Ascending aorta (tissue), 2 donors: ENCODE data around the gene SUMO3. TPM values are rescaled to one million over a fixed set of nuclear protein-coding genes. Genes with fewer than 3 reads are reported as not detected.
A peak's percentile ranks its signal among the peaks of the same experiment; 100 is the strongest.

Source experiments
- DNase-seq, 2 donors: peaks; one replicate each; pipeline ENCODE4 v3.0.0-alpha.2; 2019; ENCODE audit warnings: low spot score in 2 of 2
- H3K27ac ChIP-seq, 2 donors: fragments of 200-600 bp; sonication (generic); one replicate each; pipeline ENCODE4 v1.5.1; 2016 to 2017; ENCODE audit warnings: mild to moderate bottlenecking in 1 of 2
- H3K27me3 ChIP-seq: fragments of 200-600 bp; sonication (generic); one replicate; pipeline ENCODE4 v1.5.1; 2017
- H3K36me3 ChIP-seq, 2 donors: fragments of 200-600 bp; sonication (generic); one replicate each; pipeline ENCODE4 v1.5.1; 2016
- H3K4me1 ChIP-seq, 2 donors: fragments of 200-600 bp; sonication (generic); one replicate each; pipeline ENCODE4 v1.5.1; 2016 to 2017; ENCODE audit warnings: mild to moderate bottlenecking in 1 of 2
- H3K4me3 ChIP-seq, 2 donors: fragments of 200-600 bp; sonication (generic); one replicate each; pipeline ENCODE4 v1.5.1; 2016 to 2017; ENCODE audit warnings: mild to moderate bottlenecking in 1 of 2
- H3K9me3 ChIP-seq, 2 donors: fragments of 200-600 bp; sonication (generic); one replicate each; pipeline ENCODE4 v1.5.1; 2016
- CTCF ChIP-seq, 3 experiments: fragments of 200-600 bp in 2 of 3; fragments of 450-650 bp in 1 of 3; sonication (generic) in 2 of 3; IDR thresholded peaks; one replicate each; pipeline ENCODE4 v1.5.1; 2016 to 2019; ENCODE audit warnings: antibody characterized with exemption in 3 of 3, mild to moderate bottlenecking in 1 of 3, moderate library complexity in 1 of 3
- intact Hi-C: fragments of 100-400 bp; cut with DNase I; formaldehyde crosslinking; loops from one replicate; pipeline ENCODE4 v1.15.1; 2023
- total RNA-seq: library from RNA; depleted of rRNA; stranded (reverse); fragments of >200 nt; gene quantifications from one replicate; pipeline ENCODE4 v1.1.0, GENCODE V29; 2016

The SUMO3 gene
- total RNA-seq, 1 donor from 2014 or later, result 69.2 TPM

GRCh38 chr21:44845418-44846223 lies 27.8 kb upstream of the SUMO3 start:
- Histone ChIP-seq H3K4me1 (peaks cover 5 to 9% of the 10 kb centered on the region in 2 donors), H3K27me3 (no peaks in the 10 kb centered on the region), H3K36me3 (peaks cover 23 to 28% of the 10 kb centered on the region in 2 donors), H3K9me3 (no peaks in the 10 kb centered on the region), H3K27ac (no peak overlapping the region), H3K4me3 (peak overlapping the region; percentile 39 to 57)
- DNase-seq, result peak; percentile 36 to 77
- TF ChIP-seq CTCF (IDR thresholded peaks at IDR 0.05), result peak in 1 of 3 experiments; percentile 32
- intact Hi-C loops, result loop anchor here (2.0 kb wide), 1 partner anchor 19 kb away; no protein-coding TSS in a partner anchor

- no peak overlapping the region for H3K4me3 ChIP-seq
- H3K36me3 ChIP-seq, result peaks cover 9 to 14% of the 10 kb centered on the region in 2 donors
- peaks cover 5 to 9% of the 10 kb centered on the region in 2 donors for H3K4me1 ChIP-seq
- no peak for TF ChIP-seq CTCF (IDR thresholded peaks at IDR 0.05)
- H3K27ac ChIP-seq, result no peak overlapping the region
- H3K27me3 ChIP-seq, result no peaks in the 10 kb centered on the region
- no peaks in the 10 kb centered on the region for H3K9me3 ChIP-seq
- intact Hi-C loops, result no loop called here
- DNase-seq, result no peak
These were observed 26.4 kb upstream of the SUMO3 start for GRCh38 chr21:44844256-44844655.

GRCh38 chr21:44842721-44843445 lies 25.0 kb upstream of the SUMO3 start:
- Histone ChIP-seq H3K27ac (no peak overlapping the region), H3K36me3 (peaks cover 0 to under 1% of the 10 kb centered on the region in 2 donors), H3K27me3 (no peaks in the 10 kb centered on the region), H3K9me3 (no peaks in the 10 kb centered on the region), H3K4me3 (no peak overlapping the region), H3K4me1 (peaks cover 5 to 9% of the 10 kb centered on the region in 2 donors)
- TF ChIP-seq CTCF (IDR thresholded peaks at IDR 0.05), result no peak
- intact Hi-C loops, result no loop called here
- no peak for DNase-seq

GRCh38 chr21:44842087-44842486 lies 24.2 kb upstream of the SUMO3 start:
- Histone ChIP-seq H3K4me1 (peaks cover 5 to 9% of the 10 kb centered on the region in 2 donors), H3K27me3 (no peaks in the 10 kb centered on the region), H3K36me3 (no peaks in the 10 kb centered on the region), H3K9me3 (no peaks in the 10 kb centered on the region), H3K4me3 (no peak overlapping the region), H3K27ac (no peak overlapping the region)
- no peak for TF ChIP-seq CTCF (IDR thresholded peaks at IDR 0.05)
- intact Hi-C loops, result no loop called here
- DNase-seq, result no peak

GRCh38 chr21:44840771-44841170 lies 22.9 kb upstream of the SUMO3 start:
- Histone ChIP-seq H3K27me3 (no peaks in the 10 kb centered on the region), H3K4me1 (peaks cover 2 to 4% of the 10 kb centered on the region in 2 donors), H3K4me3 (no peak overlapping the region), H3K36me3 (no peaks in the 10 kb centered on the region), H3K9me3 (no peaks in the 10 kb centered on the region), H3K27ac (no peak overlapping the region)
- no peak for DNase-seq
- intact Hi-C loops, result no loop called here
- no peak for TF ChIP-seq CTCF (IDR thresholded peaks at IDR 0.05)
